ENCODE data around the gene MRPS22. TPM values are rescaled to one million over a fixed set of nuclear protein-coding genes. Genes with fewer than 3 reads are reported as not detected.

The MRPS22 gene
- total RNA-seq, 1 experiment from 2014 or later, result 45.7 TPM

DNA sequence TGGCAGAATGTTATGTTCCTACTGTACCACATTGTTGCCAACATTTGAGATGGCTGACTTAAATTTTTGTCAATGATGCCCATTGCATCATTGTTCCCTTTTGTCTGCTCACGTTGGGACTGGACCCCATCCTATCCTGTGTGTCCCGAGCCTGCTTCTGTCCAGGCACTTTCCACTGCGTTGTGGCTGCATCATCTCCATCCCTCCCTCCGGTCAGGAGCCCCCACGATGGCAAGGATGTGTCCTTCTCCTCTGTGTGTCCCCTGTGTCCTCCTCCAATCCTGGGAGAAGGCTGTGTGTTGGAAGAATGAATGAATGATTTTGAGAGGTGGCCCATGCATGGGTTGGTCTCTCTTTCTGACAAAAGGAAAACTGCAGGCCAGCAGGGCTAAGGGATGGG lies 19.4 kb upstream of the MRPS22 start:
- Mint-ChIP-seq H3K4me1 (peaks cover 6 to 11% of the 10 kb centered on the region in 2 experiments), H3K4me3 (no peak overlapping the region; a peak in 1 of 5 replicates), H3K27me3 (ENCODE audit: low read depth) (peaks cover 39% of the 10 kb centered on the region), H3K27ac (no peak overlapping the region), H3K36me3 (ENCODE audit: insufficient read depth in 1 of 3, low read depth in 3 of 3) (no peaks in the 10 kb centered on the region; a peak in 1 of 7 replicates), H3K9me3 (no peaks in the 10 kb centered on the region; a peak in 1 of 5 replicates)
- TF ChIP-seq CTCF (conservative IDR thresholded peaks at IDR 0.05), result no peak
- no peak overlapping the region for H3K14ac ChIP-seq (ENCODE audit: insufficient read depth, low read length)
- H3K9ac ChIP-seq (ENCODE audit: extremely low read depth, insufficient read length, low read length), result no peak overlapping the region
- no peak overlapping the region for H2AK5ac ChIP-seq (ENCODE audit: insufficient read length, low read length)
- H3K4ac ChIP-seq (ENCODE audit: low read depth, low read length), result no peak overlapping the region
- no peak overlapping the region for H2BK5ac ChIP-seq (ENCODE audit: insufficient read length, low read length)
- no peaks in the 10 kb centered on the region for H3K9me3 ChIP-seq (ENCODE audit: control insufficient read depth, low read depth, low read length)
- no peak overlapping the region for H2BK120ac ChIP-seq (ENCODE audit: low read depth, low read length, poor library complexity, severe bottlenecking)
- no peak overlapping the region for H2AFZ ChIP-seq (ENCODE audit: low read length)
- no peaks in the 10 kb centered on the region; the same call in 1 of the 2 replicates for H3K27me3 ChIP-seq (ENCODE audit: insufficient read depth, low read length)
- H3K79me1 ChIP-seq (ENCODE audit: insufficient read depth, low read depth, low read length, poor library complexity, severe bottlenecking), result no peaks in the 10 kb centered on the region
- no peaks in the 10 kb centered on the region for H3K79me2 ChIP-seq (ENCODE audit: insufficient read depth, low read length)
- no peak overlapping the region for H2BK20ac ChIP-seq (ENCODE audit: low read depth, low read length, poor library complexity, severe bottlenecking)
- DNase-seq, result no peak
- no peak overlapping the region for H4K91ac ChIP-seq (ENCODE audit: insufficient read length, low read depth, low read length)
- H3K23me2 ChIP-seq (ENCODE audit: insufficient read length, low read depth, low read length, poor library complexity, severe bottlenecking), result no peaks in the 10 kb centered on the region
- no peak overlapping the region for H3K4me2 ChIP-seq (ENCODE audit: insufficient read depth, insufficient read length, low read length)
- H2BK12ac ChIP-seq (ENCODE audit: insufficient read length, low read depth, low read length), result no peak overlapping the region
- H4K8ac ChIP-seq (replicated peaks; ENCODE audit: insufficient read length, low read depth, low read length), result no peak overlapping the region
- WGBS (ENCODE audit: extremely low coverage, insufficient read length, low lambda C conversion rate), result no CpG with 5 or more reads among the region's 5 CpGs
- no peak overlapping the region for H3K18ac ChIP-seq (ENCODE audit: insufficient read length, low read depth, low read length)
- H3K4me1 ChIP-seq (ENCODE audit: insufficient read depth, low read length), result no peaks in the 10 kb centered on the region
- no peak overlapping the region for H3K56ac ChIP-seq (ENCODE audit: insufficient read length, low read depth, low read length)
- H3K23ac ChIP-seq (ENCODE audit: insufficient read length, low read depth, low read length), result no peak overlapping the region
- no peak overlapping the region for H3K27ac ChIP-seq (ENCODE audit: insufficient read length, low read depth, low read length)
- H4K20me1 ChIP-seq (ENCODE audit: control insufficient read depth, insufficient read depth, insufficient read length), result no peaks in the 10 kb centered on the region
- H3T11ph ChIP-seq (ENCODE audit: low read length), result no peak overlapping the region
- no peak overlapping the region for H2BK15ac ChIP-seq (ENCODE audit: low read depth, low read length)
- H4K5ac ChIP-seq (ENCODE audit: insufficient read length, low read depth, low read length), result no peak overlapping the region

Data from H9 (cell line).